HL-60 (cell line): Measurements from ENCODE around the gene SSX2IP.

Source experiments
- DNase-seq, 2 experiments: peaks; one replicate each; pipeline ENCODE4 v3.0.0-alpha.2; 2010 to 2020; ENCODE audit warnings: low read depth in 1 of 2, low spot score in 1 of 2
- H3K27ac ChIP-seq: fragments of 250-450 bp; sonication (Bioruptor Pico); replicated peaks from 2 replicates; pipeline ENCODE4 v1.5.1; 2020; ENCODE audit warnings: mild to moderate bottlenecking, moderate library complexity
- H3K27me3 ChIP-seq: fragments of 250-450 bp; sonication (Bioruptor Pico); 2 replicates; pipeline ENCODE4 v1.5.1; 2021; ENCODE audit warnings: mild to moderate bottlenecking, moderate library complexity; ENCODE audit not compliant: insufficient read depth, poor library complexity, severe bottlenecking
- H3K4me3 ChIP-seq: replicated peaks from 2 replicates; pipeline ENCODE4 v1.5.1; 2011; ENCODE audit warnings: mild to moderate bottlenecking, control low read depth, low read length; ENCODE audit not compliant: insufficient read depth
- CTCF ChIP-seq: IDR thresholded peaks from one replicate; pipeline ENCODE4 v1.5.1; 2011; ENCODE audit warnings: low read length, control low read depth, inconsistent platforms; ENCODE audit not compliant: insufficient read depth
- GABPA ChIP-seq: IDR thresholded peaks from 2 replicates; pipeline ENCODE4 v1.6.1; 2012; ENCODE audit warnings: low read depth
- POLR2AphosphoS5 ChIP-seq: IDR thresholded peaks from 2 replicates; pipeline ENCODE4 v1.6.1; 2012; ENCODE audit warnings: low read depth
- SPI1 ChIP-seq: IDR thresholded peaks from 2 replicates; pipeline ENCODE4 v1.6.1; 2012; ENCODE audit warnings: low read depth, mild to moderate bottlenecking, borderline replicate concordance
- TF ChIP-seq, protein P1 (sequence below): IDR thresholded peaks from 2 replicates; pipeline ENCODE4 v1.6.1; 2012; ENCODE audit warnings: low read depth; ENCODE audit not compliant: insufficient replicate concordance

The SSX2IP gene

GRCh38 chr1:84711121-84711520, 20.9 kb upstream of the SSX2IP start:
- TF ChIP-seq GABPA, result no peak
- no peak for TF ChIP-seq CTCF
- TF ChIP-seq, protein P1, sequence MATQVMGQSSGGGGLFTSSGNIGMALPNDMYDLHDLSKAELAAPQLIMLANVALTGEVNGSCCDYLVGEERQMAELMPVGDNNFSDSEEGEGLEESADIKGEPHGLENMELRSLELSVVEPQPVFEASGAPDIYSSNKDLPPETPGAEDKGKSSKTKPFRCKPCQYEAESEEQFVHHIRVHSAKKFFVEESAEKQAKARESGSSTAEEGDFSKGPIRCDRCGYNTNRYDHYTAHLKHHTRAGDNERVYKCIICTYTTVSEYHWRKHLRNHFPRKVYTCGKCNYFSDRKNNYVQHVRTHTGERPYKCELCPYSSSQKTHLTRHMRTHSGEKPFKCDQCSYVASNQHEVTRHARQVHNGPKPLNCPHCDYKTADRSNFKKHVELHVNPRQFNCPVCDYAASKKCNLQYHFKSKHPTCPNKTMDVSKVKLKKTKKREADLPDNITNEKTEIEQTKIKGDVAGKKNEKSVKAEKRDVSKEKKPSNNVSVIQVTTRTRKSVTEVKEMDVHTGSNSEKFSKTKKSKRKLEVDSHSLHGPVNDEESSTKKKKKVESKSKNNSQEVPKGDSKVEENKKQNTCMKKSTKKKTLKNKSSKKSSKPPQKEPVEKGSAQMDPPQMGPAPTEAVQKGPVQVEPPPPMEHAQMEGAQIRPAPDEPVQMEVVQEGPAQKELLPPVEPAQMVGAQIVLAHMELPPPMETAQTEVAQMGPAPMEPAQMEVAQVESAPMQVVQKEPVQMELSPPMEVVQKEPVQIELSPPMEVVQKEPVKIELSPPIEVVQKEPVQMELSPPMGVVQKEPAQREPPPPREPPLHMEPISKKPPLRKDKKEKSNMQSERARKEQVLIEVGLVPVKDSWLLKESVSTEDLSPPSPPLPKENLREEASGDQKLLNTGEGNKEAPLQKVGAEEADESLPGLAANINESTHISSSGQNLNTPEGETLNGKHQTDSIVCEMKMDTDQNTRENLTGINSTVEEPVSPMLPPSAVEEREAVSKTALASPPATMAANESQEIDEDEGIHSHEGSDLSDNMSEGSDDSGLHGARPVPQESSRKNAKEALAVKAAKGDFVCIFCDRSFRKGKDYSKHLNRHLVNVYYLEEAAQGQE, result no peak
- TF ChIP-seq POLR2AphosphoS5, result no peak
- TF ChIP-seq SPI1, result no peak
- no peak overlapping the region for H3K27ac ChIP-seq
- DNase-seq, result no peak

DNA sequence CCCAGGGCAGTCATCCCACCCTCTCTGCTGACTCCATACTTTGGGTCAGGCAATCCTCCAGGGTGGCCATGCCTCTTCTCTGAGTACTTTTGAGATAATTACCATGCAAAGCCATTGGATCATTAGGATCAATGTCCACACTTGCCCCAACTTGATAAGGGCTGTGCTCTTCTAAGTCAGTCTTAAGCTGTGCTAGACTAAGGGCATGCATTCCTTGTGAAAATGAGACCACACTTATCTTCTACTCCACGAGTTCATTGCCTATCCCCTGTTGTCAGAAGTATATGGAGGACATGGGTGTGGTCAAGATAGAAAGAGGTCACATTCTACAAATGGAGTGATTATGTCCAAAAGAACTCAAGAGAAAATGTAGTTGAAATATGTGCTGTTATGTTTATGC, 18.9 kb upstream of the SSX2IP start:
- H3K27ac ChIP-seq, result no peak overlapping the region
- no peak overlapping the region for H3K4me3 ChIP-seq
- H3K27me3 ChIP-seq, result no peaks in the 10 kb centered on the region
- DNase-seq, result no peak
- TF ChIP-seq POLR2AphosphoS5 (no peak), SPI1 (no peak), GABPA (no peak), CTCF (no peak)
- TF ChIP-seq, protein P1, result no peak

More at GRCh38 chr1:84711121-84711520, 20.9 kb upstream of the SSX2IP start:
- H3K4me3 ChIP-seq, result no peak overlapping the region
- no peaks in the 10 kb centered on the region for H3K27me3 ChIP-seq

DNA sequence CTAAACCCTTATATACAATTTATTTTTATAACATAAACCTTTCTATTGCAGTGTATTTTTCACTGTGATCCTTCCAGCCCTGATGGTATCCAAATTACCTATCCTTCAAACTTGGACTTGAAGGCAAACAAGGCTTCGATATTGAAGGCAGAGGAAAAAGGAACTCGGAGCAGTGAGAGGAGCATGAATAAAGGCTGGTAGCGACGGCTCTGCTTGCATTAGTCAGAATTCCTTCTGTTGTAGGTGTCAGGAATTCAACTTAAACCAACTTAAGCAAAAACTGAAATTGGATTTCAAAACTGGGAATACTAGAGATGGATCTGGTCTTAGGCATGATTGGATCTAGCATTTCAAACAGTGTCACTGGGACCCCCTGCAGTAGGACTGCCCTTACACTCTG, 17.8 kb upstream of the SSX2IP start:
- no peak for DNase-seq
- Histone ChIP-seq H3K27ac (no peak overlapping the region), H3K27me3 (no peaks in the 10 kb centered on the region), H3K4me3 (no peak overlapping the region)
- TF ChIP-seq SPI1 (no peak), GABPA (no peak), CTCF (no peak), POLR2AphosphoS5 (no peak)
- TF ChIP-seq, protein P1, result no peak
